Loucy (cell line): ENCODE data around the gene TRAF3IP1.

ENCODE experiments used
- H2AFZ ChIP-seq: fragments of 200-600 bp; sonication (generic); 2 replicates; pipeline ENCODE4 v1.6.0; 2016; ENCODE audit warnings: antibody characterized with exemption, mild to moderate bottlenecking, low read length, moderate library complexity
- H3F3A ChIP-seq: fragments of 200-600 bp; 2 replicates; pipeline ENCODE4 v1.6.0; 2016; ENCODE audit warnings: antibody characterized with exemption, low read depth, mild to moderate bottlenecking
- H3K27me3 ChIP-seq: fragments of 200-600 bp; sonication (generic); 2 replicates; pipeline ENCODE4 v1.6.1; 2014; ENCODE audit warnings: low read length, mild to moderate bottlenecking; ENCODE audit not compliant: insufficient read depth, poor library complexity, severe bottlenecking
- H3K36me3 ChIP-seq: fragments of 200-600 bp; sonication (generic); 2 replicates; pipeline ENCODE4 v1.6.1; 2016; ENCODE audit warnings: low read length; ENCODE audit not compliant: insufficient read depth
- H3K4me1 ChIP-seq: fragments of 200-600 bp; sonication (generic); 2 replicates; pipeline ENCODE4 v1.5.1; 2014; ENCODE audit warnings: low read length, mild to moderate bottlenecking; ENCODE audit not compliant: insufficient read depth, poor library complexity, severe bottlenecking
- H3K4me2 ChIP-seq: fragments of 200-600 bp; sonication (generic); 2 replicates; pipeline ENCODE4 v1.6.0; 2014; ENCODE audit warnings: antibody characterized with exemption, low read length, low read depth, mild to moderate bottlenecking; ENCODE audit not compliant: poor library complexity, severe bottlenecking
- H3K4me3 ChIP-seq: fragments of 200-600 bp; sonication (generic); 2 replicates; pipeline ENCODE4 v1.5.1; 2014; ENCODE audit warnings: low read length, mild to moderate bottlenecking, mixed read lengths; ENCODE audit not compliant: poor library complexity, severe bottlenecking
- H3K79me2 ChIP-seq: fragments of 200-600 bp; sonication (generic); 2 replicates; pipeline ENCODE4 v1.6.1; 2014; ENCODE audit warnings: low read length; ENCODE audit not compliant: insufficient read depth
- H3K9ac ChIP-seq: fragments of 200-600 bp; sonication (generic); 2 replicates; pipeline ENCODE4 v1.6.0; 2014; ENCODE audit warnings: mild to moderate bottlenecking, low read depth, low read length, moderate library complexity; ENCODE audit not compliant: poor library complexity, severe bottlenecking
- H3K9me2 ChIP-seq: fragments of 200-600 bp; sonication (generic); replicated peaks from 2 replicates; pipeline ENCODE4 v1.6.1; 2016; ENCODE audit warnings: low read depth, low read length, mixed read lengths
- H3K9me3 ChIP-seq: fragments of 200-600 bp; sonication (generic); 2 replicates; pipeline ENCODE4 v1.6.1; 2014; ENCODE audit warnings: mild to moderate bottlenecking, antibody characterized with exemption, low read length, low read depth; ENCODE audit not compliant: insufficient read depth
- H4K20me1 ChIP-seq: fragments of 200-600 bp; sonication (generic); 2 replicates; pipeline ENCODE4 v1.6.0; 2014; ENCODE audit warnings: antibody characterized with exemption, low read length, mild to moderate bottlenecking; ENCODE audit not compliant: insufficient read depth, poor library complexity, severe bottlenecking
- EZH2phosphoT487 ChIP-seq: fragments of 200-600 bp; IDR thresholded peaks from 2 replicates; pipeline ENCODE4 v1.6.1; 2018; ENCODE audit warnings: antibody characterized with exemption, mild to moderate bottlenecking, moderate library complexity, borderline replicate concordance
- TF ChIP-seq, protein P1 (sequence below): fragments of 200-600 bp; sonication (generic); conservative IDR thresholded peaks from 2 replicates; pipeline ENCODE4 v1.5.1; 2014; ENCODE audit warnings: mild to moderate bottlenecking, antibody characterized with exemption, low read length

TRAF3IP1 gene

DNA sequence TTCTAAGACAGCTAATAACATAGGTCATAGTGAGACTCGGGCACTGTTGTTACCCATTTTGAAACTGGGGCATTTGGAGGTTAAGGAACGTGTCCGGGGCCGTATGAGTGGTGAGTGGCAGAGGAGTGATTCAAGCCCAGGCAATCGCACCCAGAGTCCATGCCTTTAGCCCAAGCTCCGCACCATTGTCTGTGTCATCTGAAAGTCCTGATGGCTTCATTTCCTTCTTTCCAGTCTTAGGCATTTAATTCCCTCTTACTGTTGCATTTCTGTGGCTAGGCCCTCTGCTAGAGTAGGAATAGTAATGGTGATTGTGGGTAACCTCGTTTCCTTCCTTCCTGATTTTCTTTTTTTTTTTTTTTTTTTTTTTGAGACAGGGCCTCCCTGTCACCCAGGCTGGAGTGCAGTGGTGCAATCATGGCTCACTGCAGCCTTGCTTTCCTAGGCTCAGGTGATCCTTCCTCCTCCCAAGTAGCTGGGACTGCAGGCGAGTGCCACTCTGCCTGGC is 56.6 kb downstream of the TRAF3IP1 start:
- H3K79me2 ChIP-seq: no peaks in the 10 kb centered on the region
- peak overlapping the region; percentile 51 for H3K4me3 ChIP-seq
- peaks cover 6% of the 10 kb centered on the region for H3F3A ChIP-seq
- no peaks in the 10 kb centered on the region for H3K27me3 ChIP-seq
- peak overlapping the region; percentile 0 for H3K9ac ChIP-seq
- TF ChIP-seq, protein P1, sequence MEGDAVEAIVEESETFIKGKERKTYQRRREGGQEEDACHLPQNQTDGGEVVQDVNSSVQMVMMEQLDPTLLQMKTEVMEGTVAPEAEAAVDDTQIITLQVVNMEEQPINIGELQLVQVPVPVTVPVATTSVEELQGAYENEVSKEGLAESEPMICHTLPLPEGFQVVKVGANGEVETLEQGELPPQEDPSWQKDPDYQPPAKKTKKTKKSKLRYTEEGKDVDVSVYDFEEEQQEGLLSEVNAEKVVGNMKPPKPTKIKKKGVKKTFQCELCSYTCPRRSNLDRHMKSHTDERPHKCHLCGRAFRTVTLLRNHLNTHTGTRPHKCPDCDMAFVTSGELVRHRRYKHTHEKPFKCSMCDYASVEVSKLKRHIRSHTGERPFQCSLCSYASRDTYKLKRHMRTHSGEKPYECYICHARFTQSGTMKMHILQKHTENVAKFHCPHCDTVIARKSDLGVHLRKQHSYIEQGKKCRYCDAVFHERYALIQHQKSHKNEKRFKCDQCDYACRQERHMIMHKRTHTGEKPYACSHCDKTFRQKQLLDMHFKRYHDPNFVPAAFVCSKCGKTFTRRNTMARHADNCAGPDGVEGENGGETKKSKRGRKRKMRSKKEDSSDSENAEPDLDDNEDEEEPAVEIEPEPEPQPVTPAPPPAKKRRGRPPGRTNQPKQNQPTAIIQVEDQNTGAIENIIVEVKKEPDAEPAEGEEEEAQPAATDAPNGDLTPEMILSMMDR: no peak
- TF ChIP-seq EZH2phosphoT487: no peak
- H3K4me1 ChIP-seq: peaks cover 62% of the 10 kb centered on the region
- H2AFZ ChIP-seq: no peak overlapping the region
- H3K9me3 ChIP-seq: no peaks in the 10 kb centered on the region
- H4K20me1 ChIP-seq: no peaks in the 10 kb centered on the region
- H3K9me2 ChIP-seq: no peaks in the 10 kb centered on the region
- no peaks in the 10 kb centered on the region for H3K36me3 ChIP-seq
- peak overlapping the region; percentile 66 for H3K4me2 ChIP-seq

DNA sequence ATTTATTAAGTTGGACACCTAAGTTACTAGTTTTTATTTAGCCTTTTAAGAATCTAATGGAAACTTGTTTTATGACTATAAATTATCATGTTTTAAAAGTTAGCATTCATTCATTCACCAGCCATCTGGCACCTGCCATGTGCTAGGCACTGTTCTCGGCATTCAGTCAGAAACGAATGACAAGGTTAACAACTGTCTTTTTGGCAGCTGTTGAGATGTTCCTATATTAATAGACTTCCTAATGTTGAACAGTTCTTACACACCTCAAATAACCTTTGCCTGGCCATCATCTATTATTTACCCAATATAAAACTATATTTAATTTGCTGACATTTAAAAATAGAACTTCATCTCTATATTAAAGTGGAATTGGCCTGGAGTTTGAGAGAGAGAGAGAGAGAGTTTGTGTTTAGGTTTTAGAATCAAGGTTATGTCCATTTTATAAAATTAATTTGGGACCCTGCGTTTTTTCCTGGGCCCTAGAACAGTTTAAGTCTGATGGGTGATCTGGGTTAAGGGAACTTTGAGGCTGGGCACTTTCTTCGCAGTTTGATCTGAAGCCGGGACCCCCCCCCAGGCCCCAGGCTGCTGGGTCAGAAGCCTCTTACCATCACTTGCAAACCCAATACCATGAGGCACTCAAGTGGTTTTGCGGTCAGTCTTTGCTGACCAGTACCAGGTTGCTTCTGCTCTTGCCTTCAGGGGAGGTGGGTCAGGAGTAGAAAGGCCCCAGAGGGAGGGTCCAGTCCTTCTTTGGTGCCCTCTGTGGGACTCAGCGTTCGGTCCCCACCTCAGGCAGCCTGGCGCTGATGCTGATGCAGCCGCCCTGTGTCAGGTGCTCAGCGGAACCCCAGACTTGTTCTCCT is 58.1 kb downstream of the TRAF3IP1 start:
- Histone ChIP-seq H3K4me1 (peaks cover 66% of the 10 kb centered on the region), H2AFZ (no peak overlapping the region), H3K9me2 (no peaks in the 10 kb centered on the region), H3K4me2 (peak overlapping the region; percentile 66), H3K9me3 (no peaks in the 10 kb centered on the region), H3K9ac (peak overlapping the region; percentile 31), H3K36me3 (peaks cover 4% of the 10 kb centered on the region; the same call in 1 of the 2 replicates), H4K20me1 (no peaks in the 10 kb centered on the region), H3K79me2 (no peaks in the 10 kb centered on the region), H3K27me3 (no peaks in the 10 kb centered on the region), H3F3A (peaks cover 6% of the 10 kb centered on the region), H3K4me3 (peak overlapping the region; percentile 48)
- TF ChIP-seq, protein P1: no peak
- TF ChIP-seq EZH2phosphoT487: no peak

DNA sequence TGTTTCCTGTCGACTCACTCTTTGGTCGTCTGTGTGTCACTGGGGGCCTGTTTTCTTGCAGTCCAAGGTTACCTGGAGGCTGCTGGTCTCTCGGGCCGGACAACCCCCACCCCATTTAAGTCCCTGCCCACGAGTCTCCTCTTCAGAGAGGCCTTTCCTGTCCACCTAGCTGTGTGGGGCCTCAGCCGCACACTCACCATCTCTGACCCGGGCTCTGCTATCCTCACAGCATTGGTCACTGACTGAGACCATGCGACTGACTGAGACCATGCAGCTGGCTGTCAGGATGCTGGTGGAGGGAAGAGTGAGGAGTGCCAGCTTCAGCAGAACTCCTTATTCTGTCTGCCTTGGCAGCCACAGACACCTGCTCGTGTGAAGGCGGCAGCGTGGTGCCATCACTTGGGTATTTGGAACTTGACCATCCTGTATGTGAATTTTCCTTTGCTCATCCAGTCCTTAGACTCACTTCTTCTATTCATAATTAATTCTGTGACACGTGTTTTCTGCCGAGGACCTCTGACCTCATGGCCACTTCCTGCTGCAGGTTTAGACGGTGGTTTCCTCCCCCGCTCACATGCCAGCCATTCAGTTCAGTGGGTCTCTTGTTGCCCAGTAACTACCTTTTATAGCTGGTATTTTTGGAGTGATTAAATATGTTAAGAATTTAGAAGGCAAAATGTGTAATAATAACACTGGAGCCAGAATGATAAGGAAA is 58.9 kb downstream of the TRAF3IP1 start:
- Histone ChIP-seq H3K27me3 (no peaks in the 10 kb centered on the region), H3K4me2 (peak overlapping the region; percentile 66), H3K9me3 (no peaks in the 10 kb centered on the region), H2AFZ (no peak overlapping the region), H3K4me3 (peak overlapping the region; percentile 48), H3K36me3 (peaks cover 6% of the 10 kb centered on the region; the same call in 1 of the 2 replicates), H3K79me2 (no peaks in the 10 kb centered on the region), H3K4me1 (peaks cover 66% of the 10 kb centered on the region), H3K9ac (peak overlapping the region; percentile 36), H3K9me2 (no peaks in the 10 kb centered on the region), H3F3A (peaks cover 6% of the 10 kb centered on the region), H4K20me1 (no peaks in the 10 kb centered on the region)
- TF ChIP-seq, protein P1: no peak
- no peak for TF ChIP-seq EZH2phosphoT487
